ENCODE data around the gene PPFIA1. TPM values are rescaled to one million over a fixed set of nuclear protein-coding genes. Genes with fewer than 3 reads are reported as not detected.

PPFIA1 gene
- total RNA-seq, 4 donors from 2014 or later, result 18.8 to 79.7 (median 39.1) TPM

DNA sequence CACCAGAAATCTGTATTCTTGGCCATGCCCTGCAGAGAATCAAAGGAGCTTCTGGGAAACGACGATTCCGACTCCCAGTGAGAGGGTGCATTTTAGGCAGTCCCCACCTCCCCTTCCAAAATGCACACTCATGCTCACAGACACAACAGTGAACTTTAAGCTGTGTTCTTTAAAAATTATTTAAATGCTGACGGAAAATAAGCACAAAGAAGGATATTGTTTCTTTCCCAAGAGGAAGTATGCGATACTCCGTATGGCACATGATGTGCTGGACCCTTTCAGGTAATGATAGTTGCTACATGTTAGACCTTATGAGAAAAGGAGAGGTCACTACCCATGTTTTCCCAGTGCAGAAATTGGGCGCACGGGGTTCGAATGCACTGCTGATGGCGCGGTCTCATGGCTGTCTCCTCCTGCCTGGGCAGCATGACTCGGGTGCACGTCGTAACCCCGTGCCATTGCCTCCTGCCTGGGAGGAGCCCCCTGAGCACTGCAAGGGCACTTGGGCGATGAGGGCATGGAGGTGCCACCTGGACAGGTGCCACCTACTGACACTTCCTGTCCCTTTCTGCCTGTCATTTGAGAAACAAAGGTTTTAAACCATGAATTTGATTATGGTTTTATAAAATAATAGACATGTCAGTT, 64.0 kb downstream of the PPFIA1 start:
- Histone ChIP-seq H3K4me3 (no peak overlapping the region), H3K9me3 (no peaks in the 10 kb centered on the region), H3K36me3 (no peaks in the 10 kb centered on the region), H3K27me3 (no peaks in the 10 kb centered on the region), H3K4me1 (no peaks in the 10 kb centered on the region), H3K27ac (no peak overlapping the region)
- DNase-seq, result no peak
- intact Hi-C loops (cut with DNase I; ENCODE audit: low total_unique reads), result no loop called here
- TF ChIP-seq CTCF (IDR thresholded peaks at IDR 0.05) (no peak), POLR2A (IDR thresholded peaks at IDR 0.05) (no peak)

- no peaks in the 10 kb centered on the region for H3K4me1 ChIP-seq
- no peak overlapping the region for H3K4me3 ChIP-seq
- no peaks in the 10 kb centered on the region for H3K9me3 ChIP-seq
- no peaks in the 10 kb centered on the region for H3K27me3 ChIP-seq
- intact Hi-C loops (cut with DNase I; ENCODE audit: low total_unique reads), result no loop called here
- DNase-seq, result no peak
- TF ChIP-seq POLR2A (IDR thresholded peaks at IDR 0.05) (no peak), CTCF (IDR thresholded peaks at IDR 0.05) (no peak)
- no peaks in the 10 kb centered on the region for H3K36me3 ChIP-seq
- H3K27ac ChIP-seq, result no peak overlapping the region
These were observed 65.0 kb downstream of the PPFIA1 start for GRCh38 chr11:70335511-70335910.

- Histone ChIP-seq H3K4me3 (no peak overlapping the region), H3K4me1 (no peaks in the 10 kb centered on the region), H3K9me3 (no peaks in the 10 kb centered on the region), H3K27me3 (no peaks in the 10 kb centered on the region), H3K36me3 (no peaks in the 10 kb centered on the region), H3K27ac (no peak overlapping the region)
- TF ChIP-seq POLR2A (IDR thresholded peaks at IDR 0.05) (no peak), CTCF (IDR thresholded peaks at IDR 0.05) (no peak)
- intact Hi-C loops (cut with DNase I; ENCODE audit: low total_unique reads), result no loop called here
- DNase-seq, result no peak
These were observed 68.1 kb downstream of the PPFIA1 start for GRCh38 chr11:70338594-70338993.

GRCh38 chr11:70339066-70339465, 68.6 kb downstream of the PPFIA1 start:
- no peak for DNase-seq
- Histone ChIP-seq H3K4me1 (no peaks in the 10 kb centered on the region), H3K27me3 (no peaks in the 10 kb centered on the region), H3K36me3 (no peaks in the 10 kb centered on the region), H3K9me3 (no peaks in the 10 kb centered on the region), H3K27ac (no peak overlapping the region), H3K4me3 (no peak overlapping the region)
- intact Hi-C loops (cut with DNase I; ENCODE audit: low total_unique reads), result no loop called here
- TF ChIP-seq CTCF (IDR thresholded peaks at IDR 0.05) (no peak), POLR2A (IDR thresholded peaks at IDR 0.05) (no peak)

GRCh38 chr11:70341881-70342429, 71.5 kb downstream of the PPFIA1 start:
- intact Hi-C loops (cut with DNase I; ENCODE audit: low total_unique reads), result no loop called here
- no peaks in the 10 kb centered on the region for H3K36me3 ChIP-seq

More at GRCh38 chr11:70341881-70342429, 71.5 kb downstream of the PPFIA1 start:
- Histone ChIP-seq H3K4me1 (no peaks in the 10 kb centered on the region), H3K27me3 (no peaks in the 10 kb centered on the region), H3K9me3 (no peaks in the 10 kb centered on the region), H3K27ac (no peak overlapping the region), H3K4me3 (no peak overlapping the region)
- no peak for TF ChIP-seq POLR2A (IDR thresholded peaks at IDR 0.05)
- TF ChIP-seq CTCF (IDR thresholded peaks at IDR 0.05), result no peak
- no peak for DNase-seq

Data from uterus (tissue), 4 donors.